ENCODE data around the gene RGL3.
"Not testable (repeated sequence)": the region's sequence is repeated elsewhere in the genome, so short reads cannot be mapped to it uniquely, and the experiment has no call there.

GRCh38 chr19:11468266-11468845 is 49.2 kb upstream of the RGL3 start:
- TF ChIP-seq POLR2A, POLR2AphosphoS5 (IDR thresholded peaks at IDR 0.05): not testable (repeated sequence)

Measured in prostate gland (tissue), 1 donor.